ENCODE data around the gene TEX48.
A peak's percentile ranks its signal among the peaks of the same experiment; 100 is the strongest.

The TEX48 gene

GRCh38 chr9:114693248-114693855 lies 11.4 kb upstream of the TEX48 start:
- no peak for ATAC-seq
- no peak for DNase-seq

- no peak for ATAC-seq
- DNase-seq = no peak
Measured at GRCh38 chr9:114691956-114692295, 9.9 kb upstream of the TEX48 start.

- peak; percentile 89 for ATAC-seq
- peak; percentile 67 for DNase-seq
Measured at GRCh38 chr9:114691046-114691955, 9.3 kb upstream of the TEX48 start.

GRCh38 chr9:114690308-114690707 lies 8.3 kb upstream of the TEX48 start:
- DNase-seq = no peak
- ATAC-seq = no peak

GRCh38 chr9:114689813-114690212 lies 7.8 kb upstream of the TEX48 start:
- ATAC-seq = no peak
- DNase-seq = no peak

- ATAC-seq = no peak
- DNase-seq = no peak
Measured at GRCh38 chr9:114688909-114689610, 7.1 kb upstream of the TEX48 start.

GRCh38 chr9:114688379-114688778 lies 6.4 kb upstream of the TEX48 start:
- DNase-seq = no peak

GRCh38 chr9:114687034-114687433 lies 5.0 kb upstream of the TEX48 start:
- no peak for DNase-seq

More at GRCh38 chr9:114688379-114688778, 6.4 kb upstream of the TEX48 start:
- ATAC-seq = no peak

GRCh38 chr9:114685951-114686350 lies 4.0 kb upstream of the TEX48 start:
- ATAC-seq (no peak), DNase-seq (no peak)

More at GRCh38 chr9:114687034-114687433, 5.0 kb upstream of the TEX48 start:
- no peak for ATAC-seq

- ATAC-seq = no peak
Measured at GRCh38 chr9:114684036-114684435, 2.0 kb upstream of the TEX48 start.

GRCh38 chr9:114682846-114683245 lies 854 bp upstream of the TEX48 start:
- DNase-seq = no peak
- no peak for ATAC-seq

More at GRCh38 chr9:114684036-114684435, 2.0 kb upstream of the TEX48 start:
- DNase-seq = peak; percentile 30

GRCh38 chr9:114680259-114681001 lies 1.6 kb downstream of the TEX48 start:
- DNase-seq = no peak
- ATAC-seq = no peak

GRCh38 chr9:114678795-114679194 lies 3.2 kb downstream of the TEX48 start:
- DNase-seq = no peak

GRCh38 chr9:114678130-114678529 lies 3.9 kb downstream of the TEX48 start:
- ATAC-seq (no peak), DNase-seq (no peak)

More at GRCh38 chr9:114678795-114679194, 3.2 kb downstream of the TEX48 start:
- no peak for ATAC-seq

- ATAC-seq (no peak), DNase-seq (no peak)
Measured at GRCh38 chr9:114677418-114677817, 4.6 kb downstream of the TEX48 start.

- ATAC-seq (no peak), DNase-seq (no peak)
Measured at GRCh38 chr9:114676901-114677300, 5.1 kb downstream of the TEX48 start.

- ATAC-seq = peak; percentile 62
- DNase-seq = no peak
Measured at GRCh38 chr9:114674798-114675540, 7.0 kb downstream of the TEX48 start.

GRCh38 chr9:114674076-114674797 lies 7.8 kb downstream of the TEX48 start:
- DNase-seq (no peak), ATAC-seq (no peak)

GRCh38 chr9:114671605-114672004 lies 10.4 kb downstream of the TEX48 start:
- no peak for DNase-seq
- no peak for ATAC-seq

- DNase-seq = no peak
- no peak for ATAC-seq
Measured at GRCh38 chr9:114669961-114670360, 12.0 kb downstream of the TEX48 start.

- DNase-seq (no peak), ATAC-seq (no peak)
Measured at GRCh38 chr9:114668146-114668545, 13.8 kb downstream of the TEX48 start.

Data from stimulated activated naive CD8-positive, alpha-beta T cell treated with anti-CD3 and anti-CD28 coated beads, Interleukin-15, Interleukin-2, amounts not matched to agents 100 U/mL and 50 U/mL, for 24 hours (primary cell).